Measurements from ENCODE around the gene PILRA. TPM values are rescaled to one million over a fixed set of nuclear protein-coding genes. Genes with fewer than 3 reads are reported as not detected.
A peak's percentile ranks its signal among the peaks of the same experiment; 100 is the strongest.
"Not testable (repeated sequence)": the region's sequence is repeated elsewhere in the genome, so short reads cannot be mapped to it uniquely, and the experiment has no call there.

PILRA gene
- total and polyA plus RNA-seq, 2 of the 13 experiments (the other 11 are each of a cell fraction or from before 2014, with no cell fraction given): 0.13 to 1.3 TPM

GRCh38 chr7:100446040-100446439 lies 72.8 kb downstream of the PILRA start:
- POLR2A ChIA-PET: interaction anchor here (0.7 to 6.6 kb wide), 5 partner anchors 12 to 317 kb away, joined by 3 to 199 read pairs (median 3); partner anchors contain the start of genes FBXO24, LRCH4, MEPCE and PPP1R35

DNA sequence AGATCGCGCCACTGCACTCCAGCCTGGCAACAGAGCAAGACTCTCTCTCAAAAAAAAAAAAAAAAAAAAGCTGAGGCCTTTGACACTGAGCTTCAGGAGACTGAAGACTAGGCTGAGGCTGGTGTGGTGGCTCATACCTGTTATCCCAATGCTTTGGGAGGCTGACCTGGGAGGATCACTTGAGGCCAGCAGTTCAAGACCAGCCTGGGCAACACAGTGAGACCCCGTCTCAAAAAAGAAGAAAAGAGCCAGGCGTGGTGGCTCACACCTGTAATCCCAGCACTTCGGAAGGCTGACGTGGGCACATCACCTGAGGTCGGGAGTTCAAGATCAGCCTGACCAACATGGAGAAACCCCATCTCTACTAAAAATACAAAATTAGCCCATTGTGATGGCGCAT lies 74.1 kb downstream of the PILRA start:
- H2AFZ ChIP-seq (ENCODE audit: low read length); FAIRE-seq; BruUV-seq (replicated peaks); H3K4me2 ChIP-seq (ENCODE audit: low read depth, low read length); CTCF ChIA-PET (ENCODE audit: low intra/inter-chr PET ratio, low total read pairs); H3K9me3 ChIP-seq (ENCODE audit: low read length); intact Hi-C loops (cut with micrococcal nuclease; ENCODE audit: unreplicated experiment); H4K20me1 ChIP-seq (ENCODE audit: insufficient read depth, low read length); H3K27me3 ChIP-seq (ENCODE audit: control insufficient read depth in 1 of 2, insufficient read depth in 2 of 2, low read length in 2 of 2); in situ Hi-C loops (cut with HindIII; ENCODE audit: extremely low pct_ligation_motif_present, low pct_unique_long_range_greater_than_20kb); H3K9ac ChIP-seq (ENCODE audit: insufficient read depth, low read depth, low read length); H3K79me2 ChIP-seq (ENCODE audit: insufficient read depth, low read length); H3K36me3 ChIP-seq (replicated peaks in 1 of 2; ENCODE audit: control insufficient read depth in 1 of 2, insufficient read depth in 2 of 2, low read length in 2 of 2); DNase-seq (ENCODE audit: low spot score); ATAC-seq; H3K27ac ChIP-seq (ENCODE audit: extremely low read length, insufficient read depth, low read length); H3K4me3 ChIP-seq (replicated peaks in 1 of 3; ENCODE audit: insufficient read depth in 1 of 3, low read depth in 2 of 3, low read length in 3 of 3): not testable (repeated sequence)
- POLR2A ChIA-PET: interaction anchor here (5.5 to 6.6 kb wide), 2 partner anchors 13 to 18 kb away, joined by 72 to 199 read pairs; partner anchors contain the start of genes MEPCE, PPP1R35 and ZCWPW1
- TF ChIP-seq ZNF362 (CRISPR knock-in tag; IDR thresholded peaks at IDR 0.05; ENCODE audit: borderline replicate concordance): peak; percentile 26; the same call in 1 of the 2 replicates
- H3K4me1 ChIP-seq (ENCODE audit: insufficient read depth, low read length): peaks cover 56% of the 10 kb centered on the region
- 95% methylated on average over 8 of the region's 8 CpGs for WGBS (ENCODE audit: low lambda C conversion rate)

More at GRCh38 chr7:100446040-100446439, 72.8 kb downstream of the PILRA start:
- no peak for FAIRE-seq
- H3K79me2 ChIP-seq (ENCODE audit: insufficient read depth, low read length): no peaks in the 10 kb centered on the region
- no peaks in the 10 kb centered on the region for H3K9me3 ChIP-seq (ENCODE audit: low read length)
- no peak for ATAC-seq
- H3K4me1 ChIP-seq (ENCODE audit: insufficient read depth, low read length): peaks cover 56% of the 10 kb centered on the region
- WGBS (ENCODE audit: low lambda C conversion rate): 58% methylated on average over 2 of the region's 2 CpGs
- CTCF ChIA-PET (ENCODE audit: low intra/inter-chr PET ratio, low total read pairs): no interaction called here
- H3K27ac ChIP-seq (ENCODE audit: extremely low read length, insufficient read depth, low read length): peak overlapping the region; percentile 3
- no peak overlapping the region for H3K9ac ChIP-seq (ENCODE audit: insufficient read depth, low read depth, low read length)
- DNase-seq (ENCODE audit: low spot score): no peak
- H3K4me2 ChIP-seq (ENCODE audit: low read depth, low read length): no peak overlapping the region
- in situ Hi-C loops (cut with HindIII; ENCODE audit: extremely low pct_ligation_motif_present, low pct_unique_long_range_greater_than_20kb) (no loop called here), intact Hi-C loops (cut with micrococcal nuclease; ENCODE audit: unreplicated experiment) (no loop called here)
- no peaks in the 10 kb centered on the region for H4K20me1 ChIP-seq (ENCODE audit: insufficient read depth, low read length)
- H2AFZ ChIP-seq (ENCODE audit: low read length): no peak overlapping the region
- H3K36me3 ChIP-seq (replicated peaks in 1 of 2; ENCODE audit: control insufficient read depth in 1 of 2, insufficient read depth in 2 of 2, low read length in 2 of 2): no peaks in the 10 kb centered on the region
- no peak for TF ChIP-seq GZF1 (CRISPR knock-in tag; IDR thresholded peaks at IDR 0.05)
- TF ChIP-seq SRY (CRISPR knock-in tag; IDR thresholded peaks at IDR 0.05): no peak
- peak; percentile 17; the same call in 1 of the 2 replicates for TF ChIP-seq CEBPB (IDR thresholded peaks at IDR 0.05; ENCODE audit: borderline replicate concordance, low read depth, low read length)
- TF ChIP-seq POLR2AphosphoS5 (IDR thresholded peaks at IDR 0.05; ENCODE audit: low read depth, low read length): no peak
- peak; percentile 58 for TF ChIP-seq FOSL2 (CRISPR knock-in tag; IDR thresholded peaks at IDR 0.05)
- no peak overlapping the region for H3K4me3 ChIP-seq (replicated peaks in 1 of 3; ENCODE audit: insufficient read depth in 1 of 3, low read depth in 2 of 3, low read length in 3 of 3)
- no peaks in the 10 kb centered on the region for H3K27me3 ChIP-seq (ENCODE audit: control insufficient read depth in 1 of 2, insufficient read depth in 2 of 2, low read length in 2 of 2)
- no TSS peak for BruUV-seq (replicated peaks)

Measured in HepG2 (cell line).